ENCODE data around the gene CES5A.
"Not testable (repeated sequence)": the region's sequence is repeated elsewhere in the genome, so short reads cannot be mapped to it uniquely, and the experiment has no call there.

The CES5A gene

DNA sequence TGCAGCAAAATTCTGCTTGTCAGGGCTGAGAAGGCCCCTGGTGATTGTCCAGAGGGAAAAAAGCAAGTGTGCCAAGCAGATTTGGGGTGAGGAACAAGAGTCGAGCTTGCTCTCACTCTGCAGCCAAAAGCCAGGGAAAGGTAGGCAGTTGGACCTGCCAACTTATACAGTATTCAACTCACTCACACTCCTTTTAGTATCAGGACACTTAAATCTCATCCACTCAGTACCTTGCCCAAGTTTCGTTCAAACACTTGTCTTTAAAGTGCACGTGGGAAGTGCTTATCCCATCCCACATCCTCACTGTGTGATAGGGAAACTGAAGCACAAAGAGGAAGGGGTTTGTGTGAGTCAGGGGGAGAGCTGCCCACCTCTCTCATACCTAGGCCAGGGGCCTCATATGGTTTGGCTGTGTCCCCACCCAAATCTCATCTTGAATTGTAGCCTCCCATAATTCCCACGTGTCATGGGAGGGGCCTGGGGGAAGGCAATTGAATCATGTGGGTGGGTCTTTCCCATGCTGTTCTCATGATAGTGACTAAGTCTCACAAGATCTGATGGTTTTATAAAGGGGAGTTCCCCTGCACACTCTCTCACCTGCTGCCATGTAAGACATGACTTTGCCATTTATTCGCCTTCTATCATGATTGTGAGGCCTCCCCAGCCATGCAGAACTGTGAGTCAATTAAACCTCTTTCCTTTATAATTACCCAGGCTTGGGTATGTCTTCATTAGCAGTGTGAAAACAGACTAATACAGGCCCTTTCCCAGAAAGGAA, 25.6 kb upstream of the CES5A start:
- no peak overlapping the region for H3K4me3 ChIP-seq (ENCODE audit: low read length)
- no peak for TF ChIP-seq ZNF274 (IDR thresholded peaks at IDR 0.05; ENCODE audit: low read depth, low read length)

DNA sequence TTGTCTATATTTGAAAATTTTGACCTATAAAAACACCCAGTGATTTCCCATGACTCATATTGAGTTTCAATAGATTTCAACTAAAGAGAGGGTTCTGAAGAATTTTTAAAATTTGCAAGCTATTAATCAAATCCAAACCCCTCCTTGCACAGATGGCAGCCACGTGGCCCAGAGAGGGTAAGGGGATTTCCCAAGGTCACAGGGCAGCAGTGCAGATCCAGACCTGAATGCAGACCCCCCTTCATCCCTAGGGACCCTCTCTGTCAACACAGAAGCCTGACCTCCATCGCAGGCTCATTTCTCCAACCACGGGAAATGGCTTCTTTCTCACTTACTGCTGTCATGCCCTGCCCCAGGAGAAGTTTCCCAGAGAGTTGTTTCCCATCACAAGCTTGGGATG, 24.7 kb upstream of the CES5A start:
- TF ChIP-seq ZNF274 (IDR thresholded peaks at IDR 0.05; ENCODE audit: low read depth, low read length), result no peak

DNA sequence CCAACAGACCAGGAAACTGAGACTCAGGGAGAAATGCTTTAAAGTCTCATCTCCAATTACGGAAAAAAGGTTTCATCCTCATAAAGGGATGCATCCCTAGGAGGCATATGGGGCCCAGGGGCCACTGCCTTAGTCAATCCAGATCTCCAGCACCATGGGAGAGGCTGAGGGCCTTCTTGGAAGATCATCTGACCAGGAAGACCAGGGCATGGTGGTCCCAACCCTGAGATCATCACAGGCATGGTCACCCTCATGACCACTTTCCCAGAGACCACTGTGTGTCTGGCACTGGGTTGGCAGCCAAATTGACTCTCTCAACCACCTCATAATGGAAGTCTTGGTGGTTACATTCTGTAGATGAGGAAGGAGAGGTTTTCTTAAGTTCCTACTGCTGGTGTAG, 23.4 kb upstream of the CES5A start:
- TF ChIP-seq ZNF274 (IDR thresholded peaks at IDR 0.05; ENCODE audit: low read depth, low read length), result no peak

More for the DNA sequence above, 24.7 kb upstream of the CES5A start:
- H3K4me3 ChIP-seq (ENCODE audit: low read length), result no peak overlapping the region

DNA sequence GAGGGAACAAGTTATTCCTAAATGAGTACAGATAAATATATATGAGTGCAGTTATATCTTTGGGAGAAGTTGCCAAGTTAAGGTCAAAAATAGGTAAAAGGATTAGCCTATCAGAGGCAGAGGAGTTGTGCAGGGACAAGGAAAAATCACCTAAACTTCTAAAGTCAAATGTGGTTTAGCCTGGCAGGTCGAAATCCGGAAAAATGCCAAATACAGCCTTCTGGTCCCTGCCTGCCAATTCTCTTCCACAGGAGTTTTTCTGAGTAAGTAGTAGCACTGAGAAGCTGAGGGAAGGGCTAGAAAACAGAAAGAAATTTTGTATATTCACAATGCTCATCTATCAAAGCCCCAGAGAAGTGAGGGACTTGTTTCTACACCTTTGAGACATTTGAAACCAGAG, 17.6 kb upstream of the CES5A start:
- no peak overlapping the region for H3K4me3 ChIP-seq (ENCODE audit: low read length)
- TF ChIP-seq ZNF274 (IDR thresholded peaks at IDR 0.05; ENCODE audit: low read depth, low read length), result no peak

More for the DNA sequence above, 23.4 kb upstream of the CES5A start:
- no peak overlapping the region for H3K4me3 ChIP-seq (ENCODE audit: low read length)

DNA sequence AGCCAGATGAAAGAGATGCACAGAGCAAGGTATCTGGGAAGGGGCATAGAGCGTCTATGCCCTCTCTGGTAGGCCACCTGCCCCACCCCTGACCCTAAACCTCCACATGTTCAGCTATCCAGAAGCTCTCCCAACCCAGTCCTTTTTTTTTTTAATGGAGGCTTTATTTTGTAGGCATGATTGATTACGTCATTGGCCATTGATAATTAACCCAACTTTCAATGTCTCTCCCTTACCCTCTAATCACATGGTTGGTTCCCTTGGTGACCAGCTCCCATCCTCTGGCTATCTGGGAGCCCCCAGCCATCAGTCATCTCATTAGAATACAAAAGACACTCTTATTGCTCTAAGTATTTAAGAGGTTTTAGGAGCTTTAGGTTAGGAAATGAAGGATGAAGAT, 14.3 kb upstream of the CES5A start:
- no peak for TF ChIP-seq ZNF274 (IDR thresholded peaks at IDR 0.05; ENCODE audit: low read depth, low read length)
- H3K4me3 ChIP-seq (ENCODE audit: low read length), result no peak overlapping the region

DNA sequence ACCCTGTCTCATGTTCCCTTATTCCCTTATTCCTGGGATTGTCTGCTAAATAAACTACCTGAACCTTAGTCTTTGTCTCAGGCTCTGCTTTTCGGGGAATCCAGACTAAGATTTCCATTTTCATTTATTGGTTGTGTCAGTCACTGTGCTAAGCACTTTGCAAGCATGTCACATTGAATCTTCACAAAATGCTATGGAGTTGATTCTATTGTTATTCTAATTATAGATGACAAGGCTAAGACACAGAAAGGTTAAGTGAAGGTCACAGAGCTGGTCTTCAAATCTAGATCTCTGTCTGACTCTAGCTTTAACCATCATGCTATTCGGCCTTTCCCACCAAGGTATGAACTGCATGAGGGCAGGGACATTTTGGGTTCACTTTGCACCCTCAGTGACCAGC, 13.4 kb upstream of the CES5A start:
- no peak overlapping the region for H3K4me3 ChIP-seq (ENCODE audit: low read length)
- no peak for TF ChIP-seq ZNF274 (IDR thresholded peaks at IDR 0.05; ENCODE audit: low read depth, low read length)

DNA sequence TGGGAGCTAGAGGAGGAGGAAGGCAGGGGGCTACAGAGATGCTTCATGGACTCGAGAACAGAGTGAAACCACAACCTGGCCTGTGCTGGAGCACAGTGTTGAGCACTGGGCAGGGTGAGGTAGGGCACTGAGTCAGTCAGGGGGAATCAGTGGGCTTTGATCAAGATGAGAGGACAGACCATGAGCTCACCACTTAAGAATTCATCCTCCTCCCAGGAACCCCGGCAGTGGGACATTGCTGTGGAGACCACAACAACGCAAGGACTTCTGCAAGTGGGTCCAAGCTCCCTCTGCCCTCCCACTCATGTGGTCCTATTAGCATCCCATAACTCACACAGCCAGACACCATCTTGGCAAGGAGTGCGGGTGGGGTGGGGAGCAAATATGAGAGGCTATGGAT, 1.7 kb upstream of the CES5A start:
- TF ChIP-seq ZNF274 (IDR thresholded peaks at IDR 0.05; ENCODE audit: low read depth, low read length), result no peak
- H3K4me3 ChIP-seq (ENCODE audit: low read length), result no peak overlapping the region

DNA sequence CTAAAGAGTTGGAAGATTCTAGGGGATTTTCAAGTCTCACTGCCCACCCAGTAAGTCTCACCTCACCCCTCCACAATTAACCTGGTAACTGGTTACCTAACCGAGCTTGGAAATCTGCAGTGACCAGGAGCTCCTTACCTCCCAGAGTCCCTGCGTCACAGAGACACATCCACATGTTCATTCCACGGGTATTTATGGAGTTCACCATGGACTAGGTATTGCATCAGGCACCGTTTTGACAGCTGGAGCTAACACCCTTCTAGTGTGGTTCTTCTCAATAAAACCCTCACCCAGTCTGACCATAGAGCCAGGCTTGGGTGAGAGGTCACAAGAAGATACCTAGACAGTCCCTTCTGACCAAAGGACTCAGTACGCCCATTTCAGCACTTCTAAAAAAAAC, 2.1 kb downstream of the CES5A start:
- no peak for TF ChIP-seq ZNF274 (IDR thresholded peaks at IDR 0.05; ENCODE audit: low read depth, low read length)
- H3K4me3 ChIP-seq (ENCODE audit: low read length), result no peak overlapping the region

DNA sequence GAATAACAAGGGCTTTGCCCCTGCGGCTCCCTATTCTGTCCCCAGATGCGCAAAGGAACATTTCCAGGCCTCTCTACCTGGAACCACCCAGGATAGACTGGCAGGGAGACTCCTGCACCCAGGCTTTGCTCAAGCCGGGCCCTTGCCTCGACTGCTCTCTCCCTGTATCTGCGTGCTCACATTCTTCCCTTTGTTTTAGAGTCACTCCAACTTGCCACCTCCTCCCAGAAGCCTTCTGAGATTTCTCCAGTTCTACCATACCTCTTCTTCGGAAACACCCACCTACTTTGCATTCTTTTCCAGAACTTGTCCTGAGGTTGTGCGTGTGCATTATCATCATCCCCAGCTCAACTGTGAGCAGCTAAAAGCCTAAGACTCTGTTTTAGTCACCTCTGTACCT, 3.0 kb downstream of the CES5A start:
- TF ChIP-seq ZNF274 (IDR thresholded peaks at IDR 0.05; ENCODE audit: low read depth, low read length), result no peak
- no peak overlapping the region for H3K4me3 ChIP-seq (ENCODE audit: low read length)

DNA sequence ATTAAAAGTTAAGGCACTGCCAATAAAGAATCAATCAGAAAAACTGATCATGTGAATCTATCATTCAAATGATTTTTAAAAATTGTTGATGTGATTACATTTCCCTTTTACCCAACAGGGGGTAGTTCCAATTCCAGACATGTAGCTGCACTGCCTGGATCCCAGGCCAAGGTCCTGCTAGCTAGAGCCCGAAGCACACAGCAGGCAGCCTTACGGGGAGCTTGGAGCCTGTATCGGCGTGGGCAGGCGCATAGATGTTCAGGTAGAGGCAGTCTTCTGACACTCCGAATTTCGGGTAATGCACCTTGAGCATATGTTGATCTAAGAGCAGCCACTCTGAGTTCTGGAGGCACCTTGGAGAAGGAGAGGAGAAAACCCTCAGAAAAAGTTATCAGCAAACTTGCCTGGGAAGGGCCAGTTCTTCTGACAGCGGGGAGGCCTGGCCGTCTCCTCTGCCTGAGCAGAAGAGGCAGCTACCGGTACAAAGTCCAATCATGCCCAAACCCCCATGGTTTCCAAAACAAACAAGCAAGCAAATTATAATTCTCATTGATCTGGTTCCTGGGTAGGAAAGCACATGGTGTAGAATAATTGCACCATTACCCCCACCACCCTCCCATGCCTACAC, 3.6 kb downstream of the CES5A start:
- H3K4me3 ChIP-seq (ENCODE audit: low read length), result no peak overlapping the region
- TF ChIP-seq ZNF274 (IDR thresholded peaks at IDR 0.05; ENCODE audit: low read depth, low read length), result no peak

DNA sequence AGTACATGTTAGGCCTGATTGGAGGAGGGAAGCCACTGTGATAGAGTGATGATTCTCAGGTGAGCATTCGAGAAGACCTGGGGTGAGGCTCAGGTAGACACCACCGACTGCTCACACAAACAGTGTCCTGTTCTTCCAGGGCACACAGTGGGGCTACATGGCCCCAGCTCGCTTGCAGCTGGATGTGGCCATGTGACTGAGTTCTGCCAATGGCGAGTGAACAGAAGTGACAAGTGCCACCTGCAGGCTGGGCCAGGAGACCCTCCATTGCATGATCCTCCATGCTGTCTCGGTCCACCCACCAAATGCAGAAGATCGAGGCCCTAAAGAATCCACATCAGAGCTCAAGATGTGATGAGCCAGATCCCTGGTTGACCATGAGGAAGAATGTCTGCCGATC, 6.2 kb downstream of the CES5A start:
- TF ChIP-seq ZNF274 (IDR thresholded peaks at IDR 0.05; ENCODE audit: low read depth, low read length), result no peak
- no peak overlapping the region for H3K4me3 ChIP-seq (ENCODE audit: low read length)

DNA sequence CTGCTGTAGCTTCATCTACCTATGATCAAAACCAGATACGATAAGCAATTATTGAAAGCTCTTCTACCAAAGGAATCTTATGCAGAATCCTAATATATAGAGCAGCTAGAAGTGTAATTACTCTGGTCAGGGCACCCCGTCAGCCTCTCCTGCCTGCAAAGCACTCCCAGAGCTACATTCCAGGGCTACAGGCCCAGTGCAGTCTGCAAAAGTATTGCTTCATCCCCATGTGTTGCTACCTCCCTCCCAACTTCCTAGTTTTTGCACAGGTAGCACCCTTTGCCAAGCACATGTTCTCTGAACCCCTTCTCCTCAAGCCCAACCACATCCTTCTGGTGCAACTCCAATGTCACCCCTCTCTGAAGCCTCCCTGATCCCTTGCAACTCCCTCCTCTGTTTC, 7.0 kb downstream of the CES5A start:
- TF ChIP-seq ZNF274 (IDR thresholded peaks at IDR 0.05; ENCODE audit: low read depth, low read length), result no peak
- H3K4me3 ChIP-seq (ENCODE audit: low read length), result no peak overlapping the region

DNA sequence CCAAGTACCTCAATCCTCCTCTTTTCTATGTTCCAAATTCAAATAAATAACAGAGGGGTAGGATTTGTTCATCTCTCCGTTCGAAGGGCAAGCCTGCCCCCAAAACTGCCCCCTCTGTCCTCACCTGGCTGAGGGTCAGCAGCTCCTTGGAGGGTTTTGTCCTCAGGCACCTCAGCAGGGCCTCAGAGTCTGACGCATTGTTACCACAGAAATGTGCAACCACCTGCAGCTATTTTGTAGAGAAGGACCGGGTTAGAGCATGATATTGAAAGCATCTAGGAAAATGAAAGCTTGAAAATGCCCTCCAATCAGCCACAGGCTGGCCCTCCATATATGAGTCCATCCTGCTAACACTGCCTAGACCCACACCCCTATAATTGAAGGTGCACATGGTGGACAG, 13.9 kb downstream of the CES5A start:
- TF ChIP-seq ZNF274 (IDR thresholded peaks at IDR 0.05; ENCODE audit: low read depth, low read length), result no peak
- H3K4me3 ChIP-seq (ENCODE audit: low read length), result no peak overlapping the region

DNA sequence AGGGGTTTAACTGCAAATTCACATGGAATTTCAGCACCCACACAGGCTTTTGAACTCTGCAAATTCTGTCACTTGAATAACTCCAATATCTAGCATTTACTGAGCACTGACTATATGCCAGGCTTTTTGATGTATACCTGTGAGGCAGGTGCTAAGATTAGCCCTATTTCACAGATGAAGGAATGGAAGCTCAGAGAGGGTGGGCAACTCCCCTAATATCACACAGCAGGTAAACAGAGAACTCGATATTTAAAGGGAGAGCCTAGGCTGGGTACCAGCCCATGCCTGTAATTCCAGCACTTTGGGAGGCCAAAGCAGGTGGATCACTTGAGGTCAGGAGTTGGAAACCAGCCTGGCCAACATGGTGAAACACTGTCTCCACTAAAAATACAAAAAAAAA, 17.5 kb downstream of the CES5A start:
- not testable (repeated sequence) for H3K4me3 ChIP-seq (ENCODE audit: low read length)

DNA sequence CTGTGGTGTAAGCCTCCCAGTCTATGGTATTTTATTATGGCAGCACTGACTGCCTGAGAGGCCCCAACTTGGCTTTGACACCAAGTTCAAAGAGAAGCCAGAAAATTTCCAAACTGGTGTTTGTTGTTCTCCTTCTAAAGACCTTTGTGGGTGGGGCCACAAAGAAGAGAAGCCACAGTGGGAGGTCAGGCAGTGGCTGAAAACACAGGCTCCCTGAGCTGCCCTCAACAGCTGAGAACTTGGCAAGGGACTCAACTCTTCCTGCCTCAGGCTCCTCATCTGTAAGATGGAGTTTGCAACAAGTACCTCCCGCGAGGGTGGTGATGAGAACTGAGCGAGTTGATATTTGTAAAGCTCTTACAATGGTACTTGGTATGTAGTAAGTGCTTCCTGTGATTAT, 18.2 kb downstream of the CES5A start:
- no peak overlapping the region for H3K4me3 ChIP-seq (ENCODE audit: low read length)
- TF ChIP-seq ZNF274 (IDR thresholded peaks at IDR 0.05; ENCODE audit: low read depth, low read length), result no peak

DNA sequence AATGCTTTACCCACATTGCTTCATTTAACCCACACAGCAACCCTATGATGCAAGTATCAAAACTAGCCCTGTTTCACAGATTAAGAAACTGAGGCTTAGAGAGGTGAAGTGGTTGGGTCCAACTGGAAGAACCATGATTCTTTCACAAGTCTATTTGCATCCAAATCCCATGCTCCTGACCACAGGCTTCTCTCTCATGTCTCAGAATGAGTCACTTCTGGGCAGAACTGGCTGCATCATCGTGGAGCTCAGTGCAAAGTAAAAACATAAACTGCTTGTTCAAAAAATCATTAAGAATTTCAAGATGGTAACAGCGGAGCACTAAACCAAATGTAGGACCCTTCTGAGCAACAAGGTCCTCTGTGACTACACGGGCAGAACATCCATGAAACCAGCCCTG, 22.1 kb downstream of the CES5A start:
- TF ChIP-seq ZNF274 (IDR thresholded peaks at IDR 0.05; ENCODE audit: low read depth, low read length), result no peak
- no peak overlapping the region for H3K4me3 ChIP-seq (ENCODE audit: low read length)

Data from GM08714 (cell line).